KMS-11 (cell line): ENCODE data around the gene CRYBB2.
A peak's percentile ranks its signal among the peaks of the same experiment; 100 is the strongest.
"Not testable (repeated sequence)": the region's sequence is repeated elsewhere in the genome, so short reads cannot be mapped to it uniquely, and the experiment has no call there.

ENCODE experiments used
- H2AFZ ChIP-seq: fragments of 200-600 bp; sonication (generic); 2 replicates; pipeline ENCODE4 v1.6.1; 2016; ENCODE audit warnings: antibody characterized with exemption, mixed run types, low read depth
- H3K27ac ChIP-seq: fragments of 200-600 bp; sonication (generic); 2 replicates; pipeline ENCODE4 v1.6.1; 2016; ENCODE audit warnings: mild to moderate bottlenecking, mixed run types
- H3K27me3 ChIP-seq: fragments of 200-600 bp; sonication (generic); 2 replicates; pipeline ENCODE4 v1.6.1; 2017; ENCODE audit warnings: mild to moderate bottlenecking, low read depth, mixed run types, moderate library complexity; ENCODE audit not compliant: insufficient read depth
- H3K36me3 ChIP-seq: fragments of 200-600 bp; sonication (generic); 2 replicates; pipeline ENCODE4 v1.6.1; 2017; ENCODE audit warnings: mild to moderate bottlenecking, mixed run types; ENCODE audit not compliant: insufficient read depth
- H3K4me1 ChIP-seq: fragments of 200-600 bp; sonication (generic); 2 replicates; pipeline ENCODE4 v1.6.1; 2016; ENCODE audit warnings: mild to moderate bottlenecking, low read depth, mixed run types; ENCODE audit not compliant: poor library complexity, severe bottlenecking
- H3K4me2 ChIP-seq: fragments of 200-600 bp; sonication (generic); 2 replicates; pipeline ENCODE4 v1.7.0; 2016; ENCODE audit warnings: mild to moderate bottlenecking, mixed run types
- H3K4me3 ChIP-seq: fragments of 200-600 bp; sonication (generic); IDR thresholded peaks from 2 replicates; pipeline ENCODE4 v1.6.1; 2017; ENCODE audit warnings: low read depth, low read length, mixed read lengths; ENCODE audit not compliant: insufficient read depth
- H3K79me2 ChIP-seq: fragments of 200-600 bp; sonication (generic); 2 replicates; pipeline ENCODE4 v1.6.1; 2016; ENCODE audit warnings: low read depth, mixed run types; ENCODE audit not compliant: insufficient read depth
- H3K9ac ChIP-seq: fragments of 200-600 bp; sonication (generic); 2 replicates; pipeline ENCODE4 v1.6.1; 2016; ENCODE audit warnings: mild to moderate bottlenecking, mixed run types
- H4K20me1 ChIP-seq: fragments of 200-600 bp; sonication (generic); 2 replicates; pipeline ENCODE4 v1.6.1; 2016; ENCODE audit warnings: mild to moderate bottlenecking, mixed run types; ENCODE audit not compliant: insufficient read depth
- TF ChIP-seq, protein P1 (sequence below): fragments of 200-600 bp; sonication (generic); conservative IDR thresholded peaks from 2 replicates; pipeline ENCODE4 v1.6.1; 2017; ENCODE audit warnings: low read depth, mild to moderate bottlenecking, antibody characterized with exemption, low read length, moderate library complexity, mixed read lengths

CRYBB2 gene

DNA sequence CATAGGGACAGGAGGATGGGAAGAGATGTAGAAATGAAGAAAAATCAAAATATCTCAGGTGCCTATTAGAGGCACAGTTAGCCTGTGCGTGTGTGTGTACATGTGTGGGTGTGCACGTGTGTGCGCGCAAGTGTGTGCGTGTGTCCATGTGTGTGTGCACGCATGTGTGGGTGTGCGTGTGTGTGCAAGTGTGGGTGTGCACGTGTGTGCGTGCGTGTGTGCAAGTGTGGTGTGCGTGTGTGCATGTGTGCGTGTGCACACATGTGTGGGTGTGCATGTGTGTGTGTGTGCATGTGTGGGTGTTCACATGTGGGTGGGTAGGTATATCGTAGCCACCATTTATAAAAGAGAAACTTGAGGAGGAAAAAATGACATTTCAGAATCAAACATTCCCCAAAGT lies 9.4 kb downstream of the CRYBB2 start:
- Histone ChIP-seq H3K4me3 (no peak overlapping the region), H3K4me1 (no peaks in the 10 kb centered on the region), H4K20me1 (no peaks in the 10 kb centered on the region), H3K9ac (no peak overlapping the region), H3K4me2 (no peak overlapping the region), H3K27ac (no peak overlapping the region), H3K79me2 (no peaks in the 10 kb centered on the region), H3K27me3 (no peaks in the 10 kb centered on the region), H2AFZ (no peak overlapping the region), H3K36me3 (no peaks in the 10 kb centered on the region)
- TF ChIP-seq, protein P1, sequence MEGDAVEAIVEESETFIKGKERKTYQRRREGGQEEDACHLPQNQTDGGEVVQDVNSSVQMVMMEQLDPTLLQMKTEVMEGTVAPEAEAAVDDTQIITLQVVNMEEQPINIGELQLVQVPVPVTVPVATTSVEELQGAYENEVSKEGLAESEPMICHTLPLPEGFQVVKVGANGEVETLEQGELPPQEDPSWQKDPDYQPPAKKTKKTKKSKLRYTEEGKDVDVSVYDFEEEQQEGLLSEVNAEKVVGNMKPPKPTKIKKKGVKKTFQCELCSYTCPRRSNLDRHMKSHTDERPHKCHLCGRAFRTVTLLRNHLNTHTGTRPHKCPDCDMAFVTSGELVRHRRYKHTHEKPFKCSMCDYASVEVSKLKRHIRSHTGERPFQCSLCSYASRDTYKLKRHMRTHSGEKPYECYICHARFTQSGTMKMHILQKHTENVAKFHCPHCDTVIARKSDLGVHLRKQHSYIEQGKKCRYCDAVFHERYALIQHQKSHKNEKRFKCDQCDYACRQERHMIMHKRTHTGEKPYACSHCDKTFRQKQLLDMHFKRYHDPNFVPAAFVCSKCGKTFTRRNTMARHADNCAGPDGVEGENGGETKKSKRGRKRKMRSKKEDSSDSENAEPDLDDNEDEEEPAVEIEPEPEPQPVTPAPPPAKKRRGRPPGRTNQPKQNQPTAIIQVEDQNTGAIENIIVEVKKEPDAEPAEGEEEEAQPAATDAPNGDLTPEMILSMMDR = no peak

DNA sequence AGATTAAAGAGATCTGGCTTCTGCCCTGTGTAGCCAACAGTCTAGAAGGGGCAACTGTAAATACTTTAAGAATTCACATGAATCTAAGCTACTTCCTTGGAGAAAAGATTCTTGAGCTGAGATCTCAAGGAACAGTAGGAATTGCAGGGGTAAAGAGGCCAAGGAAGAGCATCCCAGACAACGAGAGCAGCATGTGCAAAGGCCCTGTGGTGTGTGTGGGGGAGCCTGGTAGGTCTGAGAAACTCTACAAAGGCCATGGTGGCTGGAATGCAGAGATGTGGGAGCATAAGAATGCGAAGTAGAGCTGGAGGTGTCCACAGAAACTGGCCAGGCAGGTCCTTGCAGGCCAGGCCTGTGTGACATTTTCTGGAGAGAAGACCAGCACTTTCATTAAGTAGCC lies 11.3 kb downstream of the CRYBB2 start:
- H3K79me2 ChIP-seq, H3K36me3 ChIP-seq, H3K4me3 ChIP-seq, H3K4me1 ChIP-seq, H3K27me3 ChIP-seq, H3K9ac ChIP-seq, H3K27ac ChIP-seq, H2AFZ ChIP-seq, H3K4me2 ChIP-seq, H4K20me1 ChIP-seq: not testable (repeated sequence)

DNA sequence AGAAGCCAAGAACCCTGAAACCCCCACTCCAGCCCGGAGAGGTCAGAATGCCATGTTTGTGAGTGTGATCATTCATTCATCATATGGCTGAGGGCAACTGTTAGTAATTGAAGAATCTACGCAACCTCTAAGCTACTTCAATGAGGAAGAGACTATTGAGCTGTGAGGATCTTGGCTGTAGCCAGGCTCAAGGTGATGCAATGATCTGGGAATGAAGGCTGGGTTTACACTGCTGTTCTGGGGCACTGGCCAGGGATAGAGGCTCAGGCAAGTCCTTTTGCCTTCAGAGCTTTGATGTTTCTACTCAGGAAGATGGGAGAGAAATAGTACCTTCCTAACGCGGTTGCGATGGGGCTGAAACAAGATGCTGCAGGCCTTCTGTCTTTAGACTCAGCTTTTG lies 12.9 kb downstream of the CRYBB2 start:
- no peak overlapping the region for H3K27ac ChIP-seq
- H3K4me1 ChIP-seq = no peaks in the 10 kb centered on the region
- no peaks in the 10 kb centered on the region for H4K20me1 ChIP-seq
- no peak overlapping the region for H3K4me2 ChIP-seq
- no peaks in the 10 kb centered on the region for H3K27me3 ChIP-seq
- no peak overlapping the region for H2AFZ ChIP-seq
- TF ChIP-seq, protein P1 = no peak
- H3K36me3 ChIP-seq = no peaks in the 10 kb centered on the region
- H3K79me2 ChIP-seq = no peaks in the 10 kb centered on the region
- H3K9ac ChIP-seq = no peak overlapping the region
- no peak overlapping the region for H3K4me3 ChIP-seq

DNA sequence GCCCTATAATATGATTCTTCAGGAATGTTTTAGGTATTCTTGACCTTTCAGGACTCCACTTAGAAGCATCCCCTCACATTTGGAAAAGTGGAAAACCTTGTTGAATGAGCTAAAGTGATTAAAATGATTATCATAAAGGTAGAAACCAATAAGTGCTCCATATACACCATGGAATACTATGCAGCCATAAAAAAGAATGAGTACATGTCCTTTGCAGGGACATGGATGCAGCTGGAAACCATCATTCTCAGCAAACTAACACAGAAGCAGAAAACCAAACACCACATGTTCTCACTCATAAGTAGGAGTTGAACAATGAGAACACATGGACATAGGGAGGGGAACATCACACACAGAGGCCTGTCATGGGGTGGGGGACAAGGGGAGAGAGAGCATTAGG lies 14.3 kb downstream of the CRYBB2 start:
- not testable (repeated sequence) for H3K36me3 ChIP-seq, H4K20me1 ChIP-seq, H2AFZ ChIP-seq, H3K27me3 ChIP-seq, H3K9ac ChIP-seq, H3K27ac ChIP-seq, H3K4me3 ChIP-seq, H3K4me1 ChIP-seq, H3K79me2 ChIP-seq, H3K4me2 ChIP-seq

- TF ChIP-seq, protein P1 = peak; percentile 79
- Histone ChIP-seq H3K27me3 (no peaks in the 10 kb centered on the region), H3K4me2 (peak overlapping the region; percentile 49), H3K9ac (no peak overlapping the region), H3K79me2 (no peaks in the 10 kb centered on the region), H4K20me1 (no peaks in the 10 kb centered on the region), H2AFZ (peak overlapping the region; percentile 99), H3K4me1 (no peaks in the 10 kb centered on the region), H3K36me3 (no peaks in the 10 kb centered on the region), H3K27ac (no peak overlapping the region), H3K4me3 (no peak overlapping the region)
Measured at GRCh38 chr22:25235547-25236290, 16.3 kb downstream of the CRYBB2 start.
